MM.1S (cell line): Measurements from ENCODE around the gene RHBDD1.

ENCODE experiments used
- DNase-seq: peaks from one replicate; pipeline ENCODE4 v3.0.0-alpha.2; 2015
- H2AFZ ChIP-seq: fragments of 300-600 bp; sonication (generic); 2 replicates; pipeline ENCODE4 v1.6.0; 2016; ENCODE audit warnings: antibody characterized with exemption, low read length
- H3F3A ChIP-seq: fragments of 300-600 bp; sonication (generic); 2 replicates; pipeline ENCODE4 v1.6.1; 2016; ENCODE audit warnings: mild to moderate bottlenecking, antibody characterized with exemption, low read length, moderate library complexity, mixed read lengths; ENCODE audit not compliant: insufficient read depth
- H3K27ac ChIP-seq: fragments of 300-600 bp; sonication (generic); 2 replicates; pipeline ENCODE4 v1.5.1; 2016; ENCODE audit warnings: mild to moderate bottlenecking, low read length
- H3K27me3 ChIP-seq: fragments of 300-600 bp; sonication (generic); replicated peaks from 2 replicates; pipeline ENCODE4 v1.6.0; 2016; ENCODE audit warnings: low read length; ENCODE audit not compliant: insufficient read depth
- H3K36me3 ChIP-seq: fragments of 300-600 bp; sonication (generic); replicated peaks from 2 replicates; pipeline ENCODE4 v1.6.1; 2016; ENCODE audit warnings: mild to moderate bottlenecking, low read length, mixed read lengths; ENCODE audit not compliant: insufficient read depth
- H3K4me1 ChIP-seq: fragments of 300-600 bp; sonication (generic); 2 replicates; pipeline ENCODE4 v1.6.1; 2016; ENCODE audit warnings: low read length, mixed read lengths
- H3K4me2 ChIP-seq: fragments of 300-600 bp; sonication (generic); 2 replicates; pipeline ENCODE4 v1.6.0; 2016; ENCODE audit warnings: low read depth, low read length
- H3K4me3 ChIP-seq: fragments of 300-600 bp; sonication (generic); 2 replicates; pipeline ENCODE4 v1.5.1; 2016; ENCODE audit warnings: low read length, mixed read lengths
- H3K79me2 ChIP-seq: fragments of 300-600 bp; sonication (generic); 2 replicates; pipeline ENCODE4 v1.6.1; 2016; ENCODE audit warnings: mixed run types, low read length, mixed read lengths
- H3K9ac ChIP-seq: fragments of 300-600 bp; sonication (generic); 2 replicates; pipeline ENCODE4 v1.6.1; 2016; ENCODE audit warnings: low read length, mixed read lengths
- H3K9me2 ChIP-seq: fragments of 300-600 bp; sonication (generic); replicated peaks from 2 replicates; pipeline ENCODE4 v1.6.1; 2016; ENCODE audit warnings: mild to moderate bottlenecking, low read length, mixed read lengths; ENCODE audit not compliant: insufficient read depth
- H3K9me3 ChIP-seq: fragments of 300-600 bp; sonication (generic); replicated peaks from 2 replicates; pipeline ENCODE4 v1.6.1; 2016; ENCODE audit warnings: mild to moderate bottlenecking, low read length, mixed read lengths; ENCODE audit not compliant: insufficient read depth
- H4K20me1 ChIP-seq: fragments of 300-600 bp; sonication (generic); 2 replicates; pipeline ENCODE4 v1.6.1; 2016; ENCODE audit warnings: mild to moderate bottlenecking, low read length, moderate library complexity, mixed read lengths; ENCODE audit not compliant: insufficient read depth
- CTCF ChIP-seq: fragments of 300-600 bp; sonication (generic); IDR thresholded peaks from 2 replicates; pipeline ENCODE4 v1.5.1; 2016; ENCODE audit warnings: antibody characterized with exemption, low read length, mixed read lengths
- EZH2 ChIP-seq: fragments of 300-600 bp; sonication (generic); optimal IDR thresholded peaks from 2 replicates; pipeline ENCODE3; 2017; ENCODE audit warnings: low read depth, mild to moderate bottlenecking, antibody characterized with exemption, low read length, mixed read lengths
- EZH2phosphoT487 ChIP-seq: fragments of 300-600 bp; sonication (generic); IDR thresholded peaks from 2 replicates; pipeline ENCODE4 v1.6.1; 2018; ENCODE audit warnings: antibody characterized with exemption, low read length

RHBDD1 gene

DNA sequence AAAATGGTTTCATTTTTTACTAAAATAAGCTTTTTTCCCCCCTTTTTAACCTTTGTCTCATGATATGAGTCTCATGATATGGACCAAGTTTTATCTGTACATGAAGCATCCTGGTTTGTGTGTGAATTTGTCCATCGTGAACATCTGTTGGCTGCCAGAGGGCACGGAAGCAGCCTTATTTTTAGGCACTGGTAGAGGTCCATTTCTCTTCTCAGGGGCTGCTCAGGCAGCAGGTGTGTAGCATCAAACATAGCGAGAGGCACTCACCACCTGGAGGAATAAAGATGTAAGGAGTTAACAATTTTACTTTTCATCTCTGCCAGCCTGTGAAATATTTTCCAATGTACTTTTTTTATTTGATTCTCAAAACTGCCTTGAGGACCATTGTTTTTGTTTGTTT lies 134.5 kb downstream of the RHBDD1 start:
- DNase-seq, result peak; percentile 84
- Histone ChIP-seq H3K9me3 (no peaks in the 10 kb centered on the region), H3K27me3 (no peaks in the 10 kb centered on the region), H3F3A (peaks cover 24% of the 10 kb centered on the region), H3K79me2 (peaks cover 17% of the 10 kb centered on the region; the same call in 1 of the 2 replicates), H3K9me2 (no peaks in the 10 kb centered on the region), H3K4me3 (peak overlapping the region; percentile 60), H3K4me1 (peaks cover 18% of the 10 kb centered on the region), H2AFZ (peak overlapping the region; percentile 20; the same call in 1 of the 2 replicates), H4K20me1 (no peaks in the 10 kb centered on the region), H3K36me3 (no peaks in the 10 kb centered on the region), H3K4me2 (peak overlapping the region; percentile 67), H3K9ac (peak overlapping the region; percentile 53), H3K27ac (peak overlapping the region; percentile 83)
- TF ChIP-seq CTCF (0 out of 2 replicates have a peak, but pooled peaks have one; percentile 6), EZH2 (no peak), EZH2phosphoT487 (no peak)

- no peaks in the 10 kb centered on the region for H3K27me3 ChIP-seq
- H3K36me3 ChIP-seq, result no peaks in the 10 kb centered on the region
- no peaks in the 10 kb centered on the region for H3K9me2 ChIP-seq
- H3K4me2 ChIP-seq, result peak overlapping the region; percentile 67
- TF ChIP-seq EZH2phosphoT487 (no peak), EZH2 (no peak), CTCF (no peak)
- no peaks in the 10 kb centered on the region for H4K20me1 ChIP-seq
- peak overlapping the region; percentile 83 for H3K27ac ChIP-seq
- H3K4me3 ChIP-seq, result peak overlapping the region; percentile 60
- H3K9me3 ChIP-seq, result no peaks in the 10 kb centered on the region
- peaks cover 24% of the 10 kb centered on the region for H3F3A ChIP-seq
- peak overlapping the region; percentile 53; the same call in 1 of the 2 replicates for H3K9ac ChIP-seq
- DNase-seq, result peak; percentile 55
- peak overlapping the region; percentile 20 for H2AFZ ChIP-seq
- H3K79me2 ChIP-seq, result peaks cover 17% of the 10 kb centered on the region; the same call in 1 of the 2 replicates
- H3K4me1 ChIP-seq, result peaks cover 18% of the 10 kb centered on the region
Observed at GRCh38 chr2:226971084-226971483, 135.2 kb downstream of the RHBDD1 start.

- Histone ChIP-seq H3K36me3 (no peaks in the 10 kb centered on the region), H3K27ac (peak overlapping the region; percentile 83), H3F3A (peaks cover 24% of the 10 kb centered on the region), H2AFZ (no peak overlapping the region), H3K9me2 (no peaks in the 10 kb centered on the region), H3K4me1 (peaks cover 18% of the 10 kb centered on the region), H3K4me2 (peak overlapping the region; percentile 67), H3K4me3 (peak overlapping the region; percentile 60), H3K9ac (peak overlapping the region; percentile 53; the same call in 1 of the 2 replicates), H4K20me1 (no peaks in the 10 kb centered on the region), H3K79me2 (peaks cover 17% of the 10 kb centered on the region; the same call in 1 of the 2 replicates), H3K9me3 (no peaks in the 10 kb centered on the region), H3K27me3 (no peaks in the 10 kb centered on the region)
- TF ChIP-seq EZH2phosphoT487 (no peak), EZH2 (no peak), CTCF (no peak)
- peak; percentile 60 for DNase-seq
Observed at GRCh38 chr2:226971770-226972169, 135.9 kb downstream of the RHBDD1 start.
